HG02943 (cell line): ENCODE measurements around the gene CRYAB.
"Not testable (repeated sequence)": the region's sequence is repeated elsewhere in the genome, so short reads cannot be mapped to it uniquely, and the experiment has no call there.

Experiments
- ATAC-seq: cut with Tn5 transposase; IDR thresholded peaks from one replicate; pipeline ENCODE4 v1.9.1; 2021; ENCODE audit warnings: mild to moderate bottlenecking, low read depth, moderate library complexity; ENCODE audit not compliant: unreplicated experiment

CRYAB gene

DNA sequence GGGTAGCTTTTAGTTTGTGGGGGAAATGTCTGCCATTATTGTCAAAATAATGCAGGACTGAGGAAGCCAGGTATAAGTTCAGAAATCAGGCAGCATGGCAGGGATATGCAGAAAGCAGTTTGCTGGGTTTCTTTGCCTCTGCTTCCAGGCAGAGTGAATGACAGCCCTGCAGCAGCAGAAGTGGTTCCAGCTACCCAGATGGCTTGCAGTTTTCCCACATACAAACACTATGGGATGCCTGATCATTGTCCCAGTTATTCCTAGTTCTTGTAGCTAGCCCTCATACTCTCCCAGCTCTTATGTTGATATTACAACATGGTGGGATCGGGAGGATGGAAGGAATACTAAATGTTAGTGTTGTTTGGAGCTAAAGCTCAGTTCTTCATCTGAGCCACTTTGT lies 22.7 kb upstream of the CRYAB start:
- no peak for ATAC-seq

- ATAC-seq: no peak
These were observed 22.3 kb upstream of the CRYAB start for GRCh38 chr11:111933872-111934271.

- ATAC-seq: not testable (repeated sequence)
These were observed 21.6 kb upstream of the CRYAB start for GRCh38 chr11:111933176-111933575.

- ATAC-seq: no peak
These were observed 21.0 kb upstream of the CRYAB start for GRCh38 chr11:111932611-111932950.

DNA sequence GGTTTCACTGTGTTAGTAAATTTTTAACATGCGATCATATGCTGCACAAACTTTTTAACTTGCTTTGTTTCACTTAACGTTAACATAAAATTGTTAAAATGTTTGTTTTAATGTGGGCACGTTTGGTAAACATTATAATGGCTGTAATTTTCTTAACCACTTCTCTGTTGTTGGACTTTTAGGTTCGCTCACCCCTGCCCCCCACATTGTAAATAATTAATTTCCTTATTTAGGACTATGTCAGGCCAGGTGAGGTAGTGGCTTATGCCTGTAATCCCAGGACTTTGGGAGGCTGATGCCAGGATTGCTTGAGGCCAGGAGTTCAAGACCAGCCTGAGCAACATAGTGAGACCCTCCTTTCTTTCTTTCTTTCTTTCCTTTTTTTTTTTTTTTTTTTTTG lies 18.9 kb upstream of the CRYAB start:
- ATAC-seq: no peak

GRCh38 chr11:111926505-111927391 lies 15.2 kb upstream of the CRYAB start:
- peak; percentile 92 for ATAC-seq

GRCh38 chr11:111925953-111926352 lies 14.4 kb upstream of the CRYAB start:
- no peak for ATAC-seq

- ATAC-seq: no peak
These were observed 12.4 kb upstream of the CRYAB start for GRCh38 chr11:111923951-111924350.

- ATAC-seq: no peak
These were observed 11.8 kb upstream of the CRYAB start for GRCh38 chr11:111923351-111923788.

GRCh38 chr11:111922803-111923202 lies 11.2 kb upstream of the CRYAB start:
- no peak for ATAC-seq

GRCh38 chr11:111921541-111922230 lies 10.1 kb upstream of the CRYAB start:
- no peak for ATAC-seq

DNA sequence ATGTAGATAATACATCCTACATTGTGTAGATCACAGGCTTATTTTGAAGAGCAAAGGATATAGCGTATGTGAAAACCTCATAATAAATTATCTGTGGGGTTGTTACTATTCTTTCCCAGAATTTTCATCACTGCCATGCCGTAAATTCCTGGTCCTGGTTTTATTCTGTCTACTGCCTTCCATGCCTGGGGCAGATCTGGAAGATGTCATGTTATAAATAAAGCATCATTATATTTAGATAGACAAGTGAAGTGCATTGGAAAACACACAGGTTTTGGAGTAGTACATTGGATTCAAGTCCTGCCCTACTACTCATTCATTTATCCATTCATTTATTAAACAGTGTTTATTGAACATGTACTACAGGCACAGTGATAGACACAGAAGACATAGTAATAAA lies 9.3 kb upstream of the CRYAB start:
- ATAC-seq: no peak

GRCh38 chr11:111918390-111919256 lies 7.1 kb upstream of the CRYAB start, which contains the start of gene C11orf52:
Gene C11orf52 (plus strand): TSS chr11:111918913. CDS start chr11:111918973, 60 bp downstream.
- ATAC-seq: no peak

DNA sequence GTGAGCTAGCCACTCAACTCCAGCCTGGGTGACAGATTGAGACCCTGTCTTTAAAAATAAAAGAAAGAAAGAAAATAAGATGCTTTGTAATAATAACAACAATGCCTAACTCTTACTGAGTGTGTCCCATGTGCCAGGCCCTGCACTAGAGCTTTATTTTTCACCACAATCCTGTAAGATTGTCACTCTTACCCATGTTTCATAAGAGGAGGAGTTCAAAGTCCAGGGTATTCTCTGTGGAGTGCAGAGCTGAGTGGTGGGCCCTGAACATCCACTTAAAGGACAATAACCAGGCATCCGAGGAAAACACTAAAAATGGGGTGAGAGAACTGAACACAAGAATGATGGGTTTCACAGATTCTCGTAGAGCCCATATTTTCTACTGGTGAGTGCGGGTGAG lies 6.2 kb upstream of the CRYAB start:
- no peak for ATAC-seq

DNA sequence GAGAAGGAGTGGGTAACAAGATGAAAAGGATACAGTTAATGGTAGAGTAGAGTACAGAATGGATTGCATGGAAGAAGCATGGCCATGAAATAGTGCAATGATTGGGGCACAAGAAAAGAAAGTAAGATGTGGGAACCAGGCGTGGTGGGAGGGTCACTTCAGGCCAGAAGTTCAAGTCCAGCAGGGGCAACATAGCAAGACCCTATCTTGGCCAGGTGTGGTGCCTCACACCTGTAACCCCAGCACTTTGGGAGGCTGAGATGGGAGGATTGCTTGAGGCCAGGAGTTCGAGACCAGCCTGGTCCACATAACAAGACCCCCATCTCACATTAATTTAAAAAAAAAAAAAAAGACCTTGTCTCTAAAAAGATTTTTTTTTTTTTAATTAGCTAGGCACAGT lies 5.7 kb upstream of the CRYAB start:
- no peak for ATAC-seq

- no peak for ATAC-seq
These were observed 5.2 kb upstream of the CRYAB start for GRCh38 chr11:111916768-111917167.

- ATAC-seq: no peak
These were observed 2.4 kb upstream of the CRYAB start for GRCh38 chr11:111913997-111914396.

DNA sequence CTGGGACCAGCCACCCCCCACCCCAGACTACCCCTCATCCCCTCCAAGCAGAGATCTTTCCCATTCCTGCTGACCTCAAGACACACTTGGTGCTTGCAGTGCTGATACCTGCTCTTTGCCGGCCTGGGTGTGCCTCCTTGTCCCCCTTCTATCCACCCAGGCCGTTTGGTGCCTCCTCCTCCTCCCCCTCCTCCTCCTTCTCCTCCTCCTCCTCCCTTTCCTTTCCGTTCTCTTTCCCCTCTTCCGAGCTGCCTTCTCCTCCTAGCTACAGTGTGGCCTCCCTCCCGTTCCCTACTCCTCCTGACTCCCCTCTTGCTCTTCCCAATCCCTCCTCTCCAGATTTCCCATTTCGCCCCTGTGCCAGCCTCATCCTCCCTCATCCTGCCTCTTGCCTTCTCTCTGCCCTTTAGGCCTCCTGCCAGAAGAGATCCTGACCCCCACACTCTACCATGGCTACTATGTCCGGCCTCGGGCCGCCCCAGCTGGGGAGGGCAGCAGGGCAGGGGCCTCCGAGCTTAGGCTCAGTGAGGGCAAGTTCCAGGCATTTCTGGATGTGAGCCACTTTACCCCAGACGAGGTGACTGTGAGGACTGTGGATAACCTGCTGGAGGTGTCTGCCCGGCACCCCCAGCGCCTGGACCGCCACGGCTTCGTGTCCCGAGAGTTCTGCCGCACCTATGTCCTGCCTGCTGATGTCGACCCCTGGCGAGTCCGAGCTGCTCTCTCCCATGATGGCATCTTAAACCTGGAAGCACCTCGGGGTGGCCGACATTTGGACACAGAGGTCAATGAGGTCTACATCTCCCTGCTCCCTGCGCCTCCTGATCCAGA lies 1.7 kb upstream of the CRYAB start:
- ATAC-seq: no peak

GRCh38 chr11:111912535-111912934 lies 965 bp upstream of the CRYAB start, which contains the start of gene HSPB2:
Gene HSPB2 (plus strand): TSS chr11:111912734. CDS start chr11:111912830, 96 bp downstream.
- ATAC-seq: no peak
